IPS-11a (cell line): Measurements from ENCODE around the gene SCAPER.

Source experiments
- H3K4me3 ChIP-seq: one replicate; pipeline ENCODE4 v1.5.1; 2013; ENCODE audit warnings: low read depth, low read length, control low read depth

SCAPER gene, protein sequence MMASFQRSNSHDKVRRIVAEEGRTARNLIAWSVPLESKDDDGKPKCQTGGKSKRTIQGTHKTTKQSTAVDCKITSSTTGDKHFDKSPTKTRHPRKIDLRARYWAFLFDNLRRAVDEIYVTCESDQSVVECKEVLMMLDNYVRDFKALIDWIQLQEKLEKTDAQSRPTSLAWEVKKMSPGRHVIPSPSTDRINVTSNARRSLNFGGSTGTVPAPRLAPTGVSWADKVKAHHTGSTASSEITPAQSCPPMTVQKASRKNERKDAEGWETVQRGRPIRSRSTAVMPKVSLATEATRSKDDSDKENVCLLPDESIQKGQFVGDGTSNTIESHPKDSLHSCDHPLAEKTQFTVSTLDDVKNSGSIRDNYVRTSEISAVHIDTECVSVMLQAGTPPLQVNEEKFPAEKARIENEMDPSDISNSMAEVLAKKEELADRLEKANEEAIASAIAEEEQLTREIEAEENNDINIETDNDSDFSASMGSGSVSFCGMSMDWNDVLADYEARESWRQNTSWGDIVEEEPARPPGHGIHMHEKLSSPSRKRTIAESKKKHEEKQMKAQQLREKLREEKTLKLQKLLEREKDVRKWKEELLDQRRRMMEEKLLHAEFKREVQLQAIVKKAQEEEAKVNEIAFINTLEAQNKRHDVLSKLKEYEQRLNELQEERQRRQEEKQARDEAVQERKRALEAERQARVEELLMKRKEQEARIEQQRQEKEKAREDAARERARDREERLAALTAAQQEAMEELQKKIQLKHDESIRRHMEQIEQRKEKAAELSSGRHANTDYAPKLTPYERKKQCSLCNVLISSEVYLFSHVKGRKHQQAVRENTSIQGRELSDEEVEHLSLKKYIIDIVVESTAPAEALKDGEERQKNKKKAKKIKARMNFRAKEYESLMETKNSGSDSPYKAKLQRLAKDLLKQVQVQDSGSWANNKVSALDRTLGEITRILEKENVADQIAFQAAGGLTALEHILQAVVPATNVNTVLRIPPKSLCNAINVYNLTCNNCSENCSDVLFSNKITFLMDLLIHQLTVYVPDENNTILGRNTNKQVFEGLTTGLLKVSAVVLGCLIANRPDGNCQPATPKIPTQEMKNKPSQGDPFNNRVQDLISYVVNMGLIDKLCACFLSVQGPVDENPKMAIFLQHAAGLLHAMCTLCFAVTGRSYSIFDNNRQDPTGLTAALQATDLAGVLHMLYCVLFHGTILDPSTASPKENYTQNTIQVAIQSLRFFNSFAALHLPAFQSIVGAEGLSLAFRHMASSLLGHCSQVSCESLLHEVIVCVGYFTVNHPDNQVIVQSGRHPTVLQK (N-terminal part only)

GRCh38 chr15:76905013-76905839 lies at the start of gene SCAPER:
TSS of gene SCAPER (minus strand) at chr15:76905340. CDS start at chr15:76883817, 21,523 bp downstream.
- peak within 1 kb of the TSS; percentile 44 for H3K4me3 ChIP-seq

- H3K4me3 ChIP-seq = no peak overlapping the region
Observed at GRCh38 chr15:76954744-76955143, 49.6 kb upstream of the SCAPER start.

GRCh38 chr15:76953913-76954312 lies 48.8 kb upstream of the SCAPER start:
- no peak overlapping the region for H3K4me3 ChIP-seq

GRCh38 chr15:76951220-76951619 lies 46.1 kb upstream of the SCAPER start:
- no peak overlapping the region for H3K4me3 ChIP-seq

DNA sequence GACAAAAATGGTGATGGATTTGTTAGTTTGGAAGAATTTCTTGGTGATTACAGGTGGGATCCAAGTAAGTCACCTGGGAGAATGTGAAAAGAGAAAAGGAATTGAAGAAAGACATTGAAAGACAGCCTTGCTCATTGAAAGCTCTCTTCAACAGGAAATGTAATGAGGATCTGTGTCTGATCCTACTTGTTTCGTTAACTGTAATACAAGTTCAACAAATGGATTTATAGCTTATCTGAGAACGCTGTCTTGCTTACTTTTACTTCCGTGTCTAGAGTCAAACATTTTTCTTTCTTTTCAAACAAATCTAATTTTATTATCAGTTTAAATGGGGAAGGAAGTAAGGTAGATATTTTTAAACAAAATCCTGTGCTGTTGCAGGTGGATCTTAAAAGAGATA lies 42.3 kb upstream of the SCAPER start:
- no peak overlapping the region for H3K4me3 ChIP-seq

GRCh38 chr15:76945494-76946093 lies 40.5 kb upstream of the SCAPER start:
- H3K4me3 ChIP-seq = no peak overlapping the region

GRCh38 chr15:76942331-76942730 lies 37.2 kb upstream of the SCAPER start:
- H3K4me3 ChIP-seq = no peak overlapping the region

DNA sequence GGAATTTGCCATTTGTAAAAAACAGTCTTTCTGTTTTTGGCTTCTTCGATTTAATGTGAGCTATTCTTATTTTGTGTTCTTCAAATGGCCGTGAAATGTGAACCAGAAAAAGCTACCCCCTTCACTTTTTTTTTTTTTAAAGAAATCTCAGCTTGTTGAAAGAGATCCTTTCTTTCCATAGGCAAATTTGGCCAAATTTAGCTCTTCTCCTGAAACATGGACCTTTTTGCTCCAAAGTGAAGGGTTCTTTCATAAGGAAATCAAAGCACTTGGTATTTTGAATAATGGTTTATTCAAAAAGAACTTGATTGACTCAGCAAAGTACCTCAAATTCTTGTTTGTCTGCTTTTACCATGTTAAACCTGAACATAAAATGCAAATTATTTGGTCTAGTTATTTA lies 36.5 kb upstream of the SCAPER start:
- H3K4me3 ChIP-seq = no peak overlapping the region

DNA sequence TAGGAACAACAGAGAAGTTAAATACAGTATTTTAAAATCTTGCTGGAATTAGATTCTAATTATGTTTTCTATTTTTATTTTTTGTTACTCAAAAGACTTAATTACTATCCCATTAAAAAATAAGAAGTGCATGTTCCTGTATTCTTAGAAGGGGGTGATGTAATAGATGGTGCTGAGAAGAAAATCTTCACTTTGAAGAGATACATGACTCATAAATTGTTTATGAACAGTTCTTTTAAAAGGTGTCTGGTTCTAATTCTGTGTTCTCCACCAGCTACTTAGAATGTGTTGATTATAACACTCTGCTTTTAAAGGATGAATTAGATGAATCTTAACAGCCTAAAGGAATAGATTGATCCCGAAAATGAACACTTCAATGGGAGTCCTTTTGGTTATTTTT lies 34.6 kb upstream of the SCAPER start:
- H3K4me3 ChIP-seq = no peak overlapping the region

GRCh38 chr15:76938752-76939151 lies 33.6 kb upstream of the SCAPER start:
- H3K4me3 ChIP-seq = no peak overlapping the region

DNA sequence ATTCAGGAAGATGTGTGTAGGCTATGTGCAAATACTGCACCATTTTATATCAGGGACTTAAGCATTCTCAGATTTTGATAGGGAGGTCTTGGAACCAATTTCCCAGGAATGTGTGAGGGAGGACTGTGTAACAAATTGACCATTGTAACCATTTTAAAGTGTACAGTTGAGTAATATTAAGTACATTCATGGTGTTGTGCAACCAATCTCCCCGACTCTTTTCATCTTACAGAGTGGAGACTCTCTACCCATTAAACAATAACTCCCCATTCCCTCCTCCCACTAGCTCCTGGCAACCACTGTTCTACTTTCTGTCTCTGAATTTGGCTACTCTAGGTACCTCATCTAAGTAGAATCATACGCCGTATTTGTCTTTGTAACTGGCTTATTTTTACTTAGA lies 31.5 kb upstream of the SCAPER start:
- no peak overlapping the region for H3K4me3 ChIP-seq

GRCh38 chr15:76935620-76936019 lies 30.5 kb upstream of the SCAPER start:
- H3K4me3 ChIP-seq = no peak overlapping the region

DNA sequence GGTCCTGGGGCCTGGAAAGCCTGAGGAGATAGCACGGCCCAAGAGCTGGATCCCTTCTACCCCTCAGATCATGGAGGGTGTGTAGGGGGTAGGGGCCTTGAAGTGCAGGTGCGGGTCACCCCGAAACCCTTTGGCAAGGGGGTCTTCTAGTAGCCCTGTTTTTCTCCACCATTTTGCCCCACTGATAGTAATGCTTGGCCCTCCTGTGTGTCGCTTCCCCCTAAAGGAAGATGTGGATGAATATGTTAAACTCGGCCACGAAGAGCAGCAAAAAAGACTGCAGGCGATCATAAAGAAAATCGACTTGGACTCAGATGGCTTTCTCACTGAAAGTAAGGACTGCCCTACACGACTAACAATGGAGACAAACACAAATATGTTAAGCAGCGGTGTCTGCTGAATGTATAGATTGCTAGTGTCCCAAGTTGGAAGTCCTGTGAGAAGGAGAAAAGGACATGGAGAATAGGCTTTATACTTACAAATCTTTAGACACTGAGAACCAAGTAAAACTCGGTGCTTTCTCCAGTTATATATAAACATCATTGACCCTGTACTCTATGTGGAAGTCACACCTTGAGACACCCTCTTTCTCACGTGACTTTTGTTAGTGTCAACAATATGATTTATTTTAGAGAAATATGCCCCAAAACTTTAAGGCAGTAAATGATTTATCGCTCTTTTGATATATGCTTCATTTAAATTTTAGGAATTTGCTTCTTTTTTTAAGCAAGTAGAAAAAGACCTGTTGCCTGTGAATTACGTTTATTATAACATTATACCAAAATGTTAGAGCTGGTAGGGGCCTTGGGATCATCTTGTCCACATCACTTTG lies 27.2 kb upstream of the SCAPER start:
- H3K4me3 ChIP-seq = peak overlapping the region; percentile 91

- H3K4me3 ChIP-seq = peak within 1 kb of the TSS; percentile 91
Observed at GRCh38 chr15:76931397-76932134, 26.4 kb upstream of the SCAPER start, which contains the start of gene RCN2. TSS of gene RCN2 (plus strand) at chr15:76931749. CDS start at chr15:76931842, 93 bp downstream.

DNA sequence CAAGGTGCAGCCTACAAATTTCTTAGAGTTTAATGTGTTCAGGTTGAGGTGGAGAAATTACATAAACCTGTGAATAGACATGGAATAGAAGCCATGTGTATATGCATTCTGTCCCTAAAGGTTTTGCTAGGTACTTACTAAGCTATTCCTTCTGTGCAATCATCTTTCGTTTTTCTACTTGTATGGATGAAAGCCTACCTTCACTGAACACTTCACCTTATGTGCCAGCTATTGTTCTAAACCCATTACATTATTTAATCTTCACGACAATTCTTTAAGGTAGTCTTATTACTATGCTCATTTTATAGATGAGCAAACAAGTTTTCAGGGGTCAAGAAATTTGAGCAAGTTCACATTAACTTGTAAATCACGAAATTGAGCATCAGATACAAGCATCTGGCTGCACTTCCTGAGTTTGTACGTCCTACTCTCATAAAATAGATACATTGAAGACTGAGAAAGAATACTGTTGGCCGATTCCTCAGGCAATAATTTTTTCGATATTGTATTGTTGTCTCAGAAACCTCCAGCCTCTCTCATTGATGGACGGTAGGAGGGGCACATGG lies 25.8 kb upstream of the SCAPER start:
- peak overlapping the region; percentile 36 for H3K4me3 ChIP-seq

DNA sequence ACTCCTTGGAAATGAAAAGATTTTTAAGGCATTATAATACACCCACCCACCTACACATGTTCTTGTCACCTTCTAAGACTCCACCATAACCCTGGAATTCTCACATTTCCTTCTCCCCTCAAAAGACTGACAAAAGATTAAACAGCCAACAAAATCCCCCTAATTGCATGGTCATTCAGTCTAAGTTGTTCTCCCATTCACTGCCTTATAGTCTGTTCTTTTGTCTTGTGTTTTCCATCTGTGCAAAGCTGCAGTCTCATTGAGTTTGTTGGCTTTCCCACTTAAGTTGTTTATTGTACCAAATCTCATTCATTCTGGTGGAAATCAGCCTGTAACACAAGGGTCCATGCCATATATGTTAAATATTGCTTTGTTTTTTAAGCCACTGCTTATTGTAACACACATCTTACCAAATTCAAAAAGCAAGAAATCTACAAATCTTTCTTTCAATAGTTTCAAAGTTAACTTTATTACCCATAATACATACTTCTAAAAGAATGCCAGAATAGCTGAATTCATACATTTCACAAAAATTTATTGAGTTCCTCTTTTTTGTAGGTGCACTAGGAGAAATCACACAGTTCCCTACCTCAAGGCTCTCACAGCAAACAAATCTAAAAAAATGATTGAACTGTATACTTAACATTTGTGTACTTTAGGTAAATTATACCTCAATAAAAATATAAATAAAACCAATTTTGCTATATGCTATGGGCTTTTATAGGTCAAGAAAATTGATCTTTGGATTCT lies 24.0 kb upstream of the SCAPER start:
- no peak overlapping the region for H3K4me3 ChIP-seq

GRCh38 chr15:76928201-76928600 lies 23.1 kb upstream of the SCAPER start:
- no peak overlapping the region for H3K4me3 ChIP-seq
